Vagina (tissue), 2 donors: ENCODE results near the gene SMC6. TPM values are rescaled to one million over a fixed set of nuclear protein-coding genes. Genes with fewer than 3 reads are reported as not detected.

Experiments
- DNase-seq, 2 donors: peaks; one replicate each; pipeline ENCODE4 v3.0.0-alpha.2; 2017; ENCODE audit errors: extremely low spot score in 2 of 2
- H3K27ac ChIP-seq: fragments of 200-600 bp; sonication (generic); one replicate; pipeline ENCODE4 v1.5.1; 2019
- H3K27me3 ChIP-seq: fragments of 200-600 bp; sonication (generic); one replicate; pipeline ENCODE4 v1.5.1; 2019
- H3K36me3 ChIP-seq, 2 donors: fragments of 200-600 bp; sonication (generic); one replicate each; pipeline ENCODE4 v1.5.1; 2017 to 2019
- H3K4me1 ChIP-seq: fragments of 200-600 bp; sonication (generic); one replicate; pipeline ENCODE4 v1.5.1; 2019
- H3K4me3 ChIP-seq, 2 donors: fragments of 200-600 bp; sonication (generic); 1 replicate in 1 of 2; 2 replicates in 1 of 2; pipeline ENCODE4 v1.5.1; 2016 to 2019
- H3K9me3 ChIP-seq: fragments of 200-600 bp; sonication (generic); one replicate; pipeline ENCODE4 v1.5.1; 2019
- CTCF ChIP-seq, 3 experiments: fragments of 450-650 bp in 2 of 3; fragments of 200-600 bp in 1 of 3; sonication (generic) in 1 of 3; IDR thresholded peaks; one replicate each; pipeline ENCODE4 v1.5.1; 2017 to 2019; ENCODE audit warnings: antibody characterized with exemption in 3 of 3, mild to moderate bottlenecking in 2 of 3, moderate library complexity in 2 of 3
- POLR2A ChIP-seq, 2 donors: fragments of 450-650 bp; IDR thresholded peaks; one replicate each; pipeline ENCODE4 v1.6.1; 2017; ENCODE audit warnings: antibody characterized with exemption in 2 of 2, mild to moderate bottlenecking in 2 of 2, moderate library complexity in 2 of 2
- POLR2AphosphoS5 ChIP-seq, 2 donors: sonication (generic); formaldehyde crosslinking; IDR thresholded peaks; one replicate each; pipeline ENCODE4 v1.9.0; 2017; ENCODE audit warnings: antibody characterized with exemption in 2 of 2, mild to moderate bottlenecking in 2 of 2, low read depth in 1 of 2; ENCODE audit not compliant: insufficient read depth in 1 of 2
- intact Hi-C: fragments of 100-400 bp; cut with DNase I; formaldehyde crosslinking; loops from one replicate; pipeline ENCODE4 v1.15.1; 2023
- total RNA-seq: library from RNA; depleted of rRNA; stranded (reverse); fragments of >200 nt; gene quantifications from one replicate; pipeline ENCODE4 v1.2.3, GENCODE V29; 2016

SMC6 gene
- total RNA-seq, 1 donor from 2014 or later = 33.6 TPM

GRCh38 chr2:17795309-17795708 lies 41.7 kb upstream of the SMC6 start:
- Histone ChIP-seq H3K36me3 (no peaks in the 10 kb centered on the region), H3K27ac (no peak overlapping the region), H3K4me3 (no peak overlapping the region), H3K4me1 (peaks cover 46% of the 10 kb centered on the region), H3K27me3 (no peaks in the 10 kb centered on the region), H3K9me3 (no peaks in the 10 kb centered on the region)
- no peak for DNase-seq
- TF ChIP-seq POLR2AphosphoS5 (IDR thresholded peaks at IDR 0.05; ENCODE audit: insufficient read depth in 1 of 2, low read depth in 1 of 2) (peak in 1 of 2 donors; percentile 69), POLR2A (IDR thresholded peaks at IDR 0.05) (no peak), CTCF (IDR thresholded peaks at IDR 0.05) (no peak)
- intact Hi-C loops = no loop called here

GRCh38 chr2:17793803-17794354 lies 40.3 kb upstream of the SMC6 start:
- Histone ChIP-seq H3K4me1 (peaks cover 47% of the 10 kb centered on the region), H3K27me3 (no peaks in the 10 kb centered on the region), H3K4me3 (no peak overlapping the region), H3K9me3 (no peaks in the 10 kb centered on the region), H3K36me3 (no peaks in the 10 kb centered on the region), H3K27ac (no peak overlapping the region)
- TF ChIP-seq POLR2A (IDR thresholded peaks at IDR 0.05) (no peak), POLR2AphosphoS5 (IDR thresholded peaks at IDR 0.05; ENCODE audit: insufficient read depth in 1 of 2, low read depth in 1 of 2) (no peak), CTCF (IDR thresholded peaks at IDR 0.05) (no peak)
- intact Hi-C loops = no loop called here
- no peak for DNase-seq

- peaks cover 47% of the 10 kb centered on the region for H3K4me1 ChIP-seq
- H3K27ac ChIP-seq = no peak overlapping the region
- intact Hi-C loops = no loop called here
- DNase-seq = no peak
- H3K4me3 ChIP-seq = no peak overlapping the region
- TF ChIP-seq CTCF (IDR thresholded peaks at IDR 0.05) = no peak
- TF ChIP-seq POLR2AphosphoS5 (IDR thresholded peaks at IDR 0.05; ENCODE audit: insufficient read depth in 1 of 2, low read depth in 1 of 2) = no peak
- TF ChIP-seq POLR2A (IDR thresholded peaks at IDR 0.05) = no peak
- H3K9me3 ChIP-seq = no peaks in the 10 kb centered on the region
- H3K36me3 ChIP-seq = no peaks in the 10 kb centered on the region
- H3K27me3 ChIP-seq = no peaks in the 10 kb centered on the region
Measured at GRCh38 chr2:17793296-17793695, 39.7 kb upstream of the SMC6 start.

GRCh38 chr2:17792515-17792914 lies 38.9 kb upstream of the SMC6 start:
- no peak for TF ChIP-seq CTCF (IDR thresholded peaks at IDR 0.05)
- no peak for TF ChIP-seq POLR2A (IDR thresholded peaks at IDR 0.05)
- TF ChIP-seq POLR2AphosphoS5 (IDR thresholded peaks at IDR 0.05; ENCODE audit: insufficient read depth in 1 of 2, low read depth in 1 of 2) = no peak
- no peaks in the 10 kb centered on the region for H3K9me3 ChIP-seq
- peaks cover 47% of the 10 kb centered on the region for H3K4me1 ChIP-seq
- no peaks in the 10 kb centered on the region for H3K27me3 ChIP-seq
- DNase-seq = no peak
- no peak overlapping the region for H3K4me3 ChIP-seq
- H3K36me3 ChIP-seq = no peaks in the 10 kb centered on the region
- no peak overlapping the region for H3K27ac ChIP-seq
- intact Hi-C loops = no loop called here

GRCh38 chr2:17791817-17792130 lies 38.2 kb upstream of the SMC6 start:
- no peak for DNase-seq
- no peak for TF ChIP-seq CTCF (IDR thresholded peaks at IDR 0.05)
- TF ChIP-seq POLR2AphosphoS5 (IDR thresholded peaks at IDR 0.05; ENCODE audit: insufficient read depth in 1 of 2, low read depth in 1 of 2) = no peak
- no peak for TF ChIP-seq POLR2A (IDR thresholded peaks at IDR 0.05)
- Histone ChIP-seq H3K4me3 (no peak overlapping the region), H3K36me3 (no peaks in the 10 kb centered on the region), H3K4me1 (peaks cover 47% of the 10 kb centered on the region), H3K9me3 (no peaks in the 10 kb centered on the region), H3K27me3 (no peaks in the 10 kb centered on the region), H3K27ac (peak overlapping the region; percentile 22)
- intact Hi-C loops = no loop called here
